Adipocyte (in vitro differentiated cells): Measurements from ENCODE around the gene KRT78.
A peak's percentile ranks its signal among the peaks of the same experiment; 100 is the strongest.
"Not testable (repeated sequence)": the region's sequence is repeated elsewhere in the genome, so short reads cannot be mapped to it uniquely, and the experiment has no call there.

Experiments
- DNase-seq: peaks from one replicate; pipeline ENCODE4 v3.0.0-alpha.2; 2015; ENCODE audit warnings: low read depth
- H3K27me3 ChIP-seq: replicated peaks from 2 replicates; pipeline ENCODE4 v1.7.0; 2013; ENCODE audit warnings: mild to moderate bottlenecking, low read length, moderate library complexity; ENCODE audit not compliant: control insufficient read depth, insufficient read depth
- H3K36me3 ChIP-seq: 2 replicates; pipeline ENCODE4 v1.7.0; 2013; ENCODE audit warnings: low read length, mild to moderate bottlenecking, moderate library complexity; ENCODE audit not compliant: control insufficient read depth, insufficient read depth, severe bottlenecking
- H3K4me1 ChIP-seq: 2 replicates; pipeline ENCODE4 v1.7.0; 2013; ENCODE audit warnings: mild to moderate bottlenecking, low read length, moderate library complexity; ENCODE audit not compliant: control insufficient read depth, insufficient read depth
- H3K4me3 ChIP-seq: 2 replicates; pipeline ENCODE4 v1.7.0; 2013; ENCODE audit warnings: mild to moderate bottlenecking, low read length, moderate library complexity
- H3K9ac ChIP-seq: 2 replicates; pipeline ENCODE4 v1.7.0; 2013; ENCODE audit warnings: mild to moderate bottlenecking, low read length, moderate library complexity
- H3K9me3 ChIP-seq: 2 replicates; pipeline ENCODE4 v1.7.0; 2013; ENCODE audit warnings: mild to moderate bottlenecking, low read length, moderate library complexity; ENCODE audit not compliant: control insufficient read depth

Gene KRT78

DNA sequence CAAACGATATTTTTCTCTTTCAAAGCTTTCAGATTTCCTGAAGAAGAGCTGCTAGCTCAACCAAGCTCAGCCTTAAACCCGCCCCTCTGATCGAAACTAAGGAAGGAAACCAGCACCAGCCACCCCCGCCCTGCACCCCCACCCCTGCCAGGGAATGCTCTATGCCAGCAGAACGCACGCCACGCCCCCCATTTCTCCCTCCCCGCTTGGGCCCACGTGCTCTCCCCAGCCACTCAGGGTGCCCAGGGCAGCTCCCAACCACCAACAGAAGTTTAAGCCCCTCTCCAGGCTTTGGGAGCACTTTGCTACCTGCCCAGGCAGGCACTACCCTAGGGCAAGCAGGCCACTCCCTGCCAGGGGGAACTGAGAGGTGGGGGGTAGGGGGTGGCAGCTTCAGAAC, 18.8 kb upstream of the KRT78 start:
- no peak overlapping the region for H3K9ac ChIP-seq
- peaks cover 25% of the 10 kb centered on the region for H3K4me1 ChIP-seq
- H3K27me3 ChIP-seq: no peaks in the 10 kb centered on the region
- H3K4me3 ChIP-seq: no peak overlapping the region
- DNase-seq: no peak
- no peaks in the 10 kb centered on the region for H3K9me3 ChIP-seq
- H3K36me3 ChIP-seq: no peaks in the 10 kb centered on the region

DNA sequence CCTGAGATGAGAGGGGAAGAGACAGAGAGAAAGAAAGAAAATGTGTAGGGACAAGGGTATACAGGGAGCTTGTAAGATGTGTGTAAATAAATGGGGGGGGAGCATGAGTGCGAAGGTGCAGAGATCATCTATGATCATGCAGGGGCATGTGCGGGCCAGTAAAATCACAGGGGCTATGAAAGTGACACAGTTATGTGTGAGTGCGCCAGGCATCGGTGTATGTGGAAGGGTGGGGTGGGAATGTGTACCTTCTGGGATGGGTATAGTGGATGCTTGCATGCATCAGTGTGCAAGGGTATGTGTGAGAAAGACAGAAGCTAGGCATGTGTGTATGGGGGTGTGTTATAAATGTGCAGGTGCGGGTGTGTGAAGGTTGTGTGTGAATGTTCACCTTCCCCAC, 18.4 kb upstream of the KRT78 start:
- Histone ChIP-seq H3K4me1 (peaks cover 20% of the 10 kb centered on the region), H3K27me3 (no peaks in the 10 kb centered on the region), H3K4me3 (no peak overlapping the region), H3K9ac (no peak overlapping the region), H3K36me3 (no peaks in the 10 kb centered on the region), H3K9me3 (no peaks in the 10 kb centered on the region)
- no peak for DNase-seq

DNA sequence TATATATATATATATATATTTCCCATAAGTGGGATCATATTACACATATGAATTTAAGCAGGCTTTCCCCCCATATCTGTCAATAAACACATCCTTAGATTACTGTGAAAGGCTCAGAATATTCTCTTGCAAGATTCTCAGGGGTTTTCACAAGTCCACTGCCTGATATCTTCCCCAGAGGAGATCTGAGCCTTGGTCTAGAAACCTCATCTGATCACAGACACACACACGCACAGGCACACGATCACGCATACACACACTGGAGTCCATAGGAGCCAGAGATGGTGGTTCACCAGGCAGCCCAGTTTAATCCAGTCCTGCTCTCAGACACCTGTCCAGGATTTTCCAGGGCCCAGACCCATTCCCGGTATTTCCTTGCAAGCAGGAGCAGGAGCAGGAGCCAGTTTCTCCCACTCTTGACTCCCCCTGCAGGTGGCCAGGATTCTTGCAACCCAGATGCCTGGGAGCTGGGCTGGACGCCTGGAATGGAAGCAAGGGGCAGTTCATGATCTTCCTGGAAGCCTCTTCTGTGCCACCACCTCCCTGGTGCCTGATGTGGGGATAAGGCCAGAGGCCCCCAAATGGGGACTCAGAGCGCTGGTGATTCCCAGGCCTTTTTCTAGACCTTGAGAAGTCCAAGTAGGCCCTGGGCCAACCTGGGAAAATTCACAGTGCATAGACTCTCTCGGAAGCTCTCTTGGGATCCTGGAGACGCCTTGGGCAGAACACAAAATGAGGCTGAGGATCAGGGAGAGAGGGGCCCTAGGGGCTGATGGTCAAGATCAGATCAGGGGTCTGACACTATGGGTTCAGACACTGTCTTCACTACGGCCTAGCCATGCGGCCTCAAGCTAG, 16.5 kb upstream of the KRT78 start:
- H3K4me1 ChIP-seq: peaks cover 2% of the 10 kb centered on the region
- H3K9ac ChIP-seq: no peak overlapping the region
- no peak overlapping the region for H3K4me3 ChIP-seq
- H3K27me3 ChIP-seq: no peaks in the 10 kb centered on the region
- H3K36me3 ChIP-seq: no peaks in the 10 kb centered on the region
- peak; percentile 86 for DNase-seq
- H3K9me3 ChIP-seq: no peaks in the 10 kb centered on the region

DNA sequence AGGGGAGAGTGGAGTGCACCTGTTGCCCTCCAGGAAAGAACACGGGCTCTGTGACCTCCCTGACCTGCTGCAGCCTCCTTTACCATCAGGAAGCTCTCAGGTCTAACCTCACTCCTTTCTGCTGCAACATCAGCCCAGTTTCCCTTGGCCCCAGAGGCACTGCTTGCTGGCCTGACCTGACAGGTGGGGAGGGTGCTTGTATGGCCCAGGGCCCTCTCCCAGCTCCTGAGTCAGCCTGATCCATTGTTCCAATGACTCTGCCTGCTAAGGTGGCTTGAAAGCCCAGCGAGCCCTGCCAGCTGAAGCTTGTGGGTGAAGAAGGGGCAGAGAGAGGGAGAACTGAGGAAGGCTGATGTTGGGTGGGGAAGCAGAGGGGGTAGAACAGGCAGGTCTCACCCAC, 13.2 kb upstream of the KRT78 start:
- DNase-seq: no peak
- H3K4me1 ChIP-seq: peaks cover 7% of the 10 kb centered on the region
- H3K36me3 ChIP-seq: no peaks in the 10 kb centered on the region
- H3K27me3 ChIP-seq: peaks cover under 1% of the 10 kb centered on the region
- no peaks in the 10 kb centered on the region for H3K9me3 ChIP-seq
- no peak overlapping the region for H3K9ac ChIP-seq
- H3K4me3 ChIP-seq: no peak overlapping the region

DNA sequence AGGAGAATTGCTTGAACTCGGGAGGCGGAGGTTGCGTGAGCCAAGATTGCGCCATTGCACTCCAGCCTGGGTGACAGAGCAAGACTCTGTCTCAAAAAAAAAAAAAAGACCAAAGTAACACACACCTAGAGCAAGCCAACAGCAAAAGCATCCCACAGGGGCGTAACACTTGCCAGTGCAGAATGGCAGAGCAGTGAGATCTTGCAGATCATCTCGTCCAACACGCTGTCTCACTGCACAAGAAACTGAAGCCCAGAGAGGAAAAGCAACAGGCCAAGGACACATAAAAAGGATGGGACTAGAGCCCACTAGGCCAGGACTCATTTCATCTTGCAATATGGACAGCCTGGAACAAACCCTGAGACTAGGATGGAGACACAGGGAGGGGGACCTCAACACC, 12.7 kb upstream of the KRT78 start:
- peaks cover 7% of the 10 kb centered on the region for H3K4me1 ChIP-seq
- H3K36me3 ChIP-seq: no peaks in the 10 kb centered on the region
- H3K27me3 ChIP-seq: peaks cover 4% of the 10 kb centered on the region
- no peaks in the 10 kb centered on the region for H3K9me3 ChIP-seq
- no peak overlapping the region for H3K4me3 ChIP-seq
- H3K9ac ChIP-seq: no peak overlapping the region
- DNase-seq: no peak

DNA sequence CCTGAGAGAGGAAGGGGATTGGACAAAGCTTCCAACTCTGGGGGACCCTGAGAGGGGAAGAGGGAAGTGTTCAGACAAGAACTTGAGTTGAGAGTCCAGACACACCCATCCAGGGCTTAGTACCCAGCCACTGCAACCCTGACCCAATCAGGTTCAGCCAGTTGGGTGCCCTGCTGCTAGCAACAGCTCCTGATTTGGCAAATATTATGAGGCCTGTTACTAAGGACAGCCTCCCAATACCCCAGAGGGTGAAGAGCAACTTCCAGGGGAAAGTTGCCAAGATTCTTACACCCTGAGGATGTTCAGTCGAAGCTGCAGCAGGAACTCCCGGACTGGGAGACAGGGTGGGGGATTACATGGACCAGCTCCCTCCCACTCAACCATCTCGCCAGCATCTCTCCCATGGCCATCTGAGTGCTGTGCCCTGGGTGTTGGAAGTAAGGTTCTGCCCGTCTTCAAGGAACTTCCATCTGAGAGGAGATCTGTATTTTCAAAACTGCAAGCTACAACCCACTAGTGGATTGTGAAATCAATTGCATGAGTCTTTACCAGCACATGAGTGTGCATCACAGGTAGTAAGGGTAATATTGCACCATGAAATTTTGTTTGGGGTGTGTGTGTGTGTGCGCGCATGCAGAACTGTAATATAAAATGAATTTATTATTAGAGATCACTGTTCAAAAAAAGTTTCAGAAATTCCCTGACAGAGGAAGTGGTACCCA, 11.5 kb upstream of the KRT78 start:
- Histone ChIP-seq H3K4me1 (peaks cover 7% of the 10 kb centered on the region), H3K9me3 (no peaks in the 10 kb centered on the region), H3K4me3 (no peak overlapping the region), H3K36me3 (no peaks in the 10 kb centered on the region), H3K27me3 (peaks cover 4% of the 10 kb centered on the region), H3K9ac (no peak overlapping the region)
- DNase-seq: peak; percentile 67

DNA sequence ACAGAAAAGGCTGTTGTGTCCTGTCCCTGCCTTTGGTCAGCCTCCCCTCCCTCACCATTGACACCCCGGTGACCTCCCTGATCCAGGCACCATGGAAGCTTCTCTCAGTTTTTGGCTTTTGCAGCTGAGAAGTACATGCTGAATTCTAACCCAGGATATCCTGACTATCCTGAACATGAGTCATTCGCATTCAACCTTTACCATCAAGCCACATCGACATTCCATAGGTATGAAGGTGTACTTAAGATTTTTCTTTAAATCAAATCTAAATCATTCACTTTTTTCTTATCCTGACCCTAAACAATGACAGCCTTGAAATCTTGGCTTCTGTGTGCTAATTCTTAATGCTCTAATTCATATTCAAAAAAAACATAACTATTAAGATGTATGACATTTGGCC, 8.7 kb upstream of the KRT78 start:
- H3K9ac ChIP-seq: no peak overlapping the region
- H3K4me3 ChIP-seq: no peak overlapping the region
- DNase-seq: no peak
- H3K36me3 ChIP-seq: no peaks in the 10 kb centered on the region
- H3K9me3 ChIP-seq: no peaks in the 10 kb centered on the region
- peaks cover 13% of the 10 kb centered on the region for H3K27me3 ChIP-seq
- H3K4me1 ChIP-seq: peaks cover 7% of the 10 kb centered on the region

DNA sequence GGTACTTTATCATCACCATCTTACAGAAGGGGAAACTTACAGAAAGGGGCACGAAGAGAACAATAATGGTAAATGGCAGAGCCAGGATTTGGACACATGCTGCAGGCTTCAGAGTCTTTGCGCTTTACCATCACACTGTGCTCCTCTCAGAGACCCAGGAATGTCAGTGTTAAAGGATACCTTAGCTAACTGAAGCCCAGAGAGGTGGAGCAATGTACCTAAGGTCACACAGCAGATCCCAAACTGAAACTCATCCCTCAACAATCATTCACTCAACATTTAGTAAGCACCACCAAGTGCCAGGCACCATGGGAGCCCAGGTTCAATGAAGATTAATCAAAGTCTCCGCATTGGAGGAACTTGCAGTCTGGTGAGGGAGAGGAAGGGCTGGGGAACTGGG, 8.0 kb upstream of the KRT78 start:
- Histone ChIP-seq H3K9me3 (no peaks in the 10 kb centered on the region), H3K4me1 (peaks cover 7% of the 10 kb centered on the region), H3K36me3 (no peaks in the 10 kb centered on the region), H3K4me3 (no peak overlapping the region), H3K9ac (no peak overlapping the region), H3K27me3 (peaks cover 19% of the 10 kb centered on the region)
- no peak for DNase-seq

DNA sequence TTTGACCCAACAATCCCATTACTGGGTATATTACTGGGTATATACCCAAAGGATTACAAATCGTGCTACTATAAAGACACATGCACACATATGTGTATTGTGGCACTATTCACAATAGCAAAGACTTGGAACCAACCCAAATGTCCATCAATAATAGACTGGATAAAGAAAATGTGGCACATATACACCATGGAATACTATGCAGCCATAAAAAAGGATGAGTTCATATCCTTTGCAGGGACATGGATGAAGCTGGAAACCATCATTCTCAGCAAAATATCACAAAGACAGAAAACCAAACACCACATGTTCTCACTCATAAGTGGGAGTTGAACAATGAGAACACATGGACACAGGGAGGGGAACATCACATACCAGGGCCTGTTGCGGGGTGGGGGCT, 7.3 kb upstream of the KRT78 start:
- not testable (repeated sequence) for H3K4me3 ChIP-seq, H3K36me3 ChIP-seq, H3K9ac ChIP-seq, H3K9me3 ChIP-seq, DNase-seq, H3K4me1 ChIP-seq
- H3K27me3 ChIP-seq: peaks cover 25% of the 10 kb centered on the region

DNA sequence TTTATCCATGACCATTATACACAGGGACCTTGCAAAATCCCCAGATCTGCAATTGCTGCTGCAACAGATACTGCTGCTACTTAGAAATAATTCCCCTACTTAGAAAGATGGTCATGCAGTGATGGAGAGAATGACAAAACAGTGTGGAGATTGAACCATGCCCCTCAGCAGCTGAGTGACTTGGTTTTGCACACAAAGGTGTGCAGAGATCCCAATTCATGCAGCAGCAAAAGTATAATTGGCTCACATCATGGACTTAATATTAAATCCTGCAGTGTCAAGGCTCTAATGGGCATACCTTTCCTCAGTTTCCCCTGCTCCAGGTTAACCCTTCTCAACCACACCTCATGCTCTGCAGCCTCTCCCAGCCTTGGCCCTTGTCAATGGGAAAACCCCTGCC, 3.0 kb upstream of the KRT78 start:
- no peaks in the 10 kb centered on the region for H3K9me3 ChIP-seq
- DNase-seq: no peak
- H3K27me3 ChIP-seq: peaks cover 44% of the 10 kb centered on the region
- H3K4me1 ChIP-seq: peaks cover 3% of the 10 kb centered on the region
- H3K4me3 ChIP-seq: no peak overlapping the region
- no peaks in the 10 kb centered on the region for H3K36me3 ChIP-seq
- no peak overlapping the region for H3K9ac ChIP-seq

DNA sequence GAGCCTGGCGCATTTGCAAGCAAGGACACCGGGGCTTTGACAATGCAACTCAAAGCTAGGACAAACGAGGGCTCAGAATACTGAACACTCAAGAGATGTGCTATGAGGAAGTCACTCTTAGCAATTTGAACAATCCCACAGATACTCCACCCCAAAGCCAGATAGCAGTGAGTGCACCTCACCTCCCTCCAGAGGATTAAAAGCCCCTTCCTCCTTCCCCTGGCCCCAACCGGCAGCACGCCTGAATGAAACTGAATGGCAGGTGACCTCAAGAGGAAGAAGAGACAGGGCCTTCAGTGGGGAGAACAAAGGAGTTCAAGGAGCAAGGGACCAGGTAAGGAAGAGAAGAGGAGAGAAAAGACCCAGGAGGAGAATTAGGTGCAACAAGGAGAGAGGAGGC, 1.9 kb upstream of the KRT78 start:
- peaks cover 42% of the 10 kb centered on the region for H3K27me3 ChIP-seq
- peaks cover 3% of the 10 kb centered on the region for H3K4me1 ChIP-seq
- H3K36me3 ChIP-seq: no peaks in the 10 kb centered on the region
- no peak for DNase-seq
- H3K9me3 ChIP-seq: no peaks in the 10 kb centered on the region
- no peak overlapping the region for H3K9ac ChIP-seq
- H3K4me3 ChIP-seq: no peak overlapping the region
